ENCODE data around the gene XRCC6.

- TF ChIP-seq, protein P1, sequence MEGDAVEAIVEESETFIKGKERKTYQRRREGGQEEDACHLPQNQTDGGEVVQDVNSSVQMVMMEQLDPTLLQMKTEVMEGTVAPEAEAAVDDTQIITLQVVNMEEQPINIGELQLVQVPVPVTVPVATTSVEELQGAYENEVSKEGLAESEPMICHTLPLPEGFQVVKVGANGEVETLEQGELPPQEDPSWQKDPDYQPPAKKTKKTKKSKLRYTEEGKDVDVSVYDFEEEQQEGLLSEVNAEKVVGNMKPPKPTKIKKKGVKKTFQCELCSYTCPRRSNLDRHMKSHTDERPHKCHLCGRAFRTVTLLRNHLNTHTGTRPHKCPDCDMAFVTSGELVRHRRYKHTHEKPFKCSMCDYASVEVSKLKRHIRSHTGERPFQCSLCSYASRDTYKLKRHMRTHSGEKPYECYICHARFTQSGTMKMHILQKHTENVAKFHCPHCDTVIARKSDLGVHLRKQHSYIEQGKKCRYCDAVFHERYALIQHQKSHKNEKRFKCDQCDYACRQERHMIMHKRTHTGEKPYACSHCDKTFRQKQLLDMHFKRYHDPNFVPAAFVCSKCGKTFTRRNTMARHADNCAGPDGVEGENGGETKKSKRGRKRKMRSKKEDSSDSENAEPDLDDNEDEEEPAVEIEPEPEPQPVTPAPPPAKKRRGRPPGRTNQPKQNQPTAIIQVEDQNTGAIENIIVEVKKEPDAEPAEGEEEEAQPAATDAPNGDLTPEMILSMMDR (IDR thresholded peaks at IDR 0.05) = no peak
- TF ChIP-seq POLR2A (IDR thresholded peaks at IDR 0.05) = no peak
Measured at GRCh38 chr22:41578818-41579217, 42.3 kb upstream of the XRCC6 start.
